GM21526 (cell line): ENCODE results near the gene SYTL2.

Source experiments
- ATAC-seq: cut with Tn5 transposase; IDR thresholded peaks from one replicate; pipeline ENCODE4 v1.9.1; 2021; ENCODE audit warnings: moderate library complexity; ENCODE audit not compliant: unreplicated experiment, low FRiP score

The SYTL2 gene

GRCh38 chr11:85767246-85767945, 43.5 kb downstream of the SYTL2 start:
- ATAC-seq, result no peak

DNA sequence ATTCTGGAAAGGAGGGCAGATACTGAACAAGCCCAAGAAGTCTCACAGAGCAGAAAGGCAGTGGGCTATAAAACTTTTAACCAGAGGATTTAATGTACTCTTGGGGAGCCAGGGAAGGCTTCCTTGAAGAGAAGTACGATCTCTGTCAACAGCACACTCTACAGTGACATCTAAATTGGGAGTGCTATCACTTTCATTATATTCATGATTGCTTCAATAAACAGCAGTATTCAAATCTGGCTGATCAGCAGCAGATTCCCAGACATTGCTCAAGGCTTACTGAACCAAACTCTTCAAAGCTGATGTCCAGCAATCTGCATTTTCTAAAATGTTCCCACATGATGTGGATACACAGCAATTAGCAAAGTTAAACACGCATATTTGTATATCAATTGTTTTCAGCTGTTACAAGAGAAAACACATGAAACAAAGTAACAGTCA, 44.2 kb downstream of the SYTL2 start:
- no peak for ATAC-seq

- no peak for ATAC-seq
Measured at GRCh38 chr11:85764796-85765195, 46.1 kb downstream of the SYTL2 start.

DNA sequence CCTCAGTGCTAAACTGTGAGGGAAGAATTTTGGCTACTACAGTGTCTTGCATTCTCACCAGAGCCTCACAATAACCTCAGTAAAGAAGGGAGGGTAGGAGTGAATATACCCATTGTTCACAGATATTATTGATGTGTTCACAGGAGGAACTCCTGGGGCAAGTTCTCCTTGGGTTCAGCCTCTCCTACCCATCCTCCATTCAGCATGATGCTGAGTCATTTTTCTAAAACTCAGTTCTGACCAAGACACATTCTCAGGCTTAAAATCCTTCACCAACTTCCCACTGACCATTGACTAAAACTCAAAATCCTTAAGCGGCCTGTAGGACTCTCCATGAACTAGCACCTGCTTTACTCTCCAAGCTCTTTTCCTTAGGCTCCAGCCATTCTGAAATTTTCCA, 48.7 kb downstream of the SYTL2 start:
- ATAC-seq, result no peak

GRCh38 chr11:85759915-85760314, 51.0 kb downstream of the SYTL2 start:
- ATAC-seq, result no peak

GRCh38 chr11:85758480-85759039, 52.4 kb downstream of the SYTL2 start:
- no peak for ATAC-seq

DNA sequence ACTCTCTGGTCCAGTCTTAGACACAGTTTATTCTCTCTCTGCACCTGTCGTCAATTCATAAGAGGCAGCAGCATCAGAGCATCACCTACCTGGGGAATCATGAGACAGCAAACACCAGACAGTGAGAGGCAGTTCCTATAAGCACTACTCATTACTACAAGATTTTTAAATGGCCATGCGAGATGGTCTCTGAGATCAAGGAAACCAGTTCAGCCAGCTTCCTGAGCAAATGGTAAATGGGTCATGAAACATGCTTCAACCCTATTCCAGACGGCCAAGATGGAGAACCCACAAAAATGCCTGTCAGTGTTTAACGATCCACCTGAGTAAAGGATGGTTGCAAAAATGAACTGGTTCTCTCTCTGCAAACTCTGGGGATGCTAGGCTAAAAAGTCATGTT, 52.9 kb downstream of the SYTL2 start:
- ATAC-seq, result no peak

DNA sequence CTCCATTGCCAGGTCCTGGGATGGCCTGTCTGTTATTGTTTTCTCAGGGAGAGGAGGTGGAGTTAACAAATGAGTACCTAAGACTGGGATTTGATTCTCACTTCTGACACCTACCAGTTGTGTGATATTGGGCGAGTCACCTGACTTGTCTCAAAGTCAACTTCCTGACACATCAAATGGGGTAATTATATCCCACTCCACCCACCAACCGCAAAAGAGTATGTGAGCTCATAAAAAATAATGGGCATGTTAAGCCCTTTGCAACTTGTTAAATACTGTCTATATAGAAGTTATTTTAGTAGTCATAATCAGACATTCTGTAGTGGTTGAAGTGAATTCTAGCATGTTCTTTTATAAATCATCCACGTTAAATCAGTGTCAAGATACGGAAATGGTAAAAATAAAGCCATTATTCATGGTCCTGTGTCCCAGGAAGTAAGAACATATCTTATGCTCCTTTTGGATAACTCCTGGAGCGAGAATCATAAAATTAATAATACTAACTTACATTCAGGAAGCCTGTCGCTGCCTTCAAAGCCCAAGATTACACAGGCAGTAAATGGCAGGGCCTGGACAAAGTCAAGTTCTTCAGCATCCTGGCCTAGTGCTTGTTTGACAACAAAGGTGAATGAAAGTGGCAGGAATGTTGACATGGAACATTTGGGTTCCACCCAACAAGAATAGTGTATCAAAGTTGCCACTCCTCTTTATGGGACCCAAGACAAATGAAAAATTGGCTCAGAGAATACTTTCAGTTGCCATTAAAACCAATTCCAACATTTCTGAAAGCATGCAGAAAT, 54.3 kb downstream of the SYTL2 start:
- no peak for ATAC-seq

DNA sequence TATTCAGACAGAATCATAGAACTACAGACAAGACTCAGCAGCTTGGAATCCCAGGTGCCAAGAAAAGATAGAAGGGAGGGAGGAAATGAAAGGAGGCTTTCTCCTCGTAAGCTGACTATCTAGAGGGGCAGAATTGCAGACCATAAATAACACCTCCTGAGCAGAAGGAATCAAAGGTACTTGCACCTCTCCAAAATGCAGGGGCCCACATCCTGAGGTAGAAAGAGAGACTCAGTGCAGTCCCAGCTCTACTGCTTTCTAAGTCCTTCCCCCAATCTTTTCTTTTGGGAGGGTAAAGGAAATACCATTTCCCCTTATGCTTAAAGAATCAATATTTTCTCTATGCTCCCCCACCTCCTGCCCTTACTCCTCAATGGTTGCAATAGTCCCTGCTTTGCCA, 55.2 kb downstream of the SYTL2 start:
- ATAC-seq, result no peak

DNA sequence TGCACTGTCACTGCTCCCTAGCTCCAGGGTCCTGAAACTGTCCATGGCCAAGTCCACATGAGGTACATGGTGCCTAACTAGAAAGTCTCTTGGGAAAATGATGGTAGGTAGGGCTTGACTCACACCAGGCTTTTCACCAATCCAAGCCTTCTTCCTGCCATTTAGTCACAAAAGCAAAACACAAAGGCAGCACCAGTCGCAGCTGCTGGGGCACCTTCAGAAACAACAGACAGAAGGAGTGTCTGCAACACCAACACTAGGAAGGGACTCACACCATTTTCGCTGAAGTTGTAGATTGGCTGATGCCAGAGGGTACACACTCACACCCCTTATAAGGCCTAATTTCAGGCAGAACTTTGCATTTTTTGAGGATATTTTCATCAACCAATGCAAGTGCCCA, 55.7 kb downstream of the SYTL2 start:
- ATAC-seq, result no peak

- ATAC-seq, result no peak
Measured at GRCh38 chr11:85752890-85753581, 57.9 kb downstream of the SYTL2 start.

GRCh38 chr11:85752201-85752889, 58.6 kb downstream of the SYTL2 start:
- ATAC-seq, result no peak

GRCh38 chr11:85751724-85752123, 59.2 kb downstream of the SYTL2 start:
- ATAC-seq, result no peak

- ATAC-seq, result no peak
Measured at GRCh38 chr11:85750646-85751045, 60.3 kb downstream of the SYTL2 start.

- ATAC-seq, result no peak
Measured at GRCh38 chr11:85749884-85750283, 61.1 kb downstream of the SYTL2 start.

GRCh38 chr11:85749287-85749834, 61.6 kb downstream of the SYTL2 start:
- ATAC-seq, result no peak

GRCh38 chr11:85748455-85748891, 62.5 kb downstream of the SYTL2 start:
- ATAC-seq, result no peak

- ATAC-seq, result no peak
Measured at GRCh38 chr11:85746670-85747069, 64.3 kb downstream of the SYTL2 start.

- no peak for ATAC-seq
Measured at GRCh38 chr11:85745626-85746025, 65.3 kb downstream of the SYTL2 start.

DNA sequence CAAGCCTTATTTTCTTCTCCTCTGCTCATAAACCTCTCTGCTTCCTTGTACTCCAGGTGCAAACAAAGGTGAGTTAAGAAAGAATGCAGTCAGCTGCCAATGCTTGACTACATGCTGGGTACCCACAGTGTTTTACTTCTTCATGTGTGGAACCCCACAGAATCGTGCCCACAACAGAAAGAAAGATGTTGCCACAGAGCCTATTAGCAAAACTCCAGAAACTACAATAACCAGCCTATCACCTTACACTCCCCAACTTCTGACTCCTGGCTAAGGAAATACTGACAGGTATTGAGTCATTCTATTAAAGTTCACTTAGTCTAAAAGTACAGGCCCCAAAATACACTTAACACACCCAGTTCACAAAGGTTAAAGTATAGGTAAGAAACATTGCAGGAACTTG, 68.1 kb downstream of the SYTL2 start:
- ATAC-seq, result no peak
